KMS-11 (cell line): ENCODE measurements around the gene SPATS2L.

ENCODE experiments used
- H2AFZ ChIP-seq: fragments of 200-600 bp; sonication (generic); 2 replicates; pipeline ENCODE4 v1.6.1; 2016; ENCODE audit warnings: antibody characterized with exemption, mixed run types, low read depth
- H3K27ac ChIP-seq: fragments of 200-600 bp; sonication (generic); 2 replicates; pipeline ENCODE4 v1.6.1; 2016; ENCODE audit warnings: mild to moderate bottlenecking, mixed run types
- H3K27me3 ChIP-seq: fragments of 200-600 bp; sonication (generic); 2 replicates; pipeline ENCODE4 v1.6.1; 2017; ENCODE audit warnings: mild to moderate bottlenecking, low read depth, mixed run types, moderate library complexity; ENCODE audit not compliant: insufficient read depth
- H3K36me3 ChIP-seq: fragments of 200-600 bp; sonication (generic); 2 replicates; pipeline ENCODE4 v1.6.1; 2017; ENCODE audit warnings: mild to moderate bottlenecking, mixed run types; ENCODE audit not compliant: insufficient read depth
- H3K4me1 ChIP-seq: fragments of 200-600 bp; sonication (generic); 2 replicates; pipeline ENCODE4 v1.6.1; 2016; ENCODE audit warnings: mild to moderate bottlenecking, low read depth, mixed run types; ENCODE audit not compliant: poor library complexity, severe bottlenecking
- H3K4me2 ChIP-seq: fragments of 200-600 bp; sonication (generic); 2 replicates; pipeline ENCODE4 v1.7.0; 2016; ENCODE audit warnings: mild to moderate bottlenecking, mixed run types
- H3K4me3 ChIP-seq: fragments of 200-600 bp; sonication (generic); IDR thresholded peaks from 2 replicates; pipeline ENCODE4 v1.6.1; 2017; ENCODE audit warnings: low read depth, low read length, mixed read lengths; ENCODE audit not compliant: insufficient read depth
- H3K79me2 ChIP-seq: fragments of 200-600 bp; sonication (generic); 2 replicates; pipeline ENCODE4 v1.6.1; 2016; ENCODE audit warnings: low read depth, mixed run types; ENCODE audit not compliant: insufficient read depth
- H3K9ac ChIP-seq: fragments of 200-600 bp; sonication (generic); 2 replicates; pipeline ENCODE4 v1.6.1; 2016; ENCODE audit warnings: mild to moderate bottlenecking, mixed run types
- H4K20me1 ChIP-seq: fragments of 200-600 bp; sonication (generic); 2 replicates; pipeline ENCODE4 v1.6.1; 2016; ENCODE audit warnings: mild to moderate bottlenecking, mixed run types; ENCODE audit not compliant: insufficient read depth
- CTCF ChIP-seq: fragments of 200-600 bp; sonication (generic); conservative IDR thresholded peaks from 2 replicates; pipeline ENCODE4 v1.6.1; 2017; ENCODE audit warnings: low read depth, mild to moderate bottlenecking, antibody characterized with exemption, low read length, moderate library complexity, mixed read lengths

Gene SPATS2L

GRCh38 chr2:200318940-200319435 is 12.5 kb downstream of the SPATS2L start:
- Histone ChIP-seq H2AFZ (no peak overlapping the region), H3K4me2 (no peak overlapping the region), H3K9ac (no peak overlapping the region), H3K4me3 (no peak overlapping the region), H3K4me1 (peaks cover 3% of the 10 kb centered on the region), H3K27ac (no peak overlapping the region), H4K20me1 (no peaks in the 10 kb centered on the region), H3K36me3 (no peaks in the 10 kb centered on the region), H3K79me2 (no peaks in the 10 kb centered on the region; the same call in 1 of the 2 replicates), H3K27me3 (no peaks in the 10 kb centered on the region)
- TF ChIP-seq CTCF = no peak

DNA sequence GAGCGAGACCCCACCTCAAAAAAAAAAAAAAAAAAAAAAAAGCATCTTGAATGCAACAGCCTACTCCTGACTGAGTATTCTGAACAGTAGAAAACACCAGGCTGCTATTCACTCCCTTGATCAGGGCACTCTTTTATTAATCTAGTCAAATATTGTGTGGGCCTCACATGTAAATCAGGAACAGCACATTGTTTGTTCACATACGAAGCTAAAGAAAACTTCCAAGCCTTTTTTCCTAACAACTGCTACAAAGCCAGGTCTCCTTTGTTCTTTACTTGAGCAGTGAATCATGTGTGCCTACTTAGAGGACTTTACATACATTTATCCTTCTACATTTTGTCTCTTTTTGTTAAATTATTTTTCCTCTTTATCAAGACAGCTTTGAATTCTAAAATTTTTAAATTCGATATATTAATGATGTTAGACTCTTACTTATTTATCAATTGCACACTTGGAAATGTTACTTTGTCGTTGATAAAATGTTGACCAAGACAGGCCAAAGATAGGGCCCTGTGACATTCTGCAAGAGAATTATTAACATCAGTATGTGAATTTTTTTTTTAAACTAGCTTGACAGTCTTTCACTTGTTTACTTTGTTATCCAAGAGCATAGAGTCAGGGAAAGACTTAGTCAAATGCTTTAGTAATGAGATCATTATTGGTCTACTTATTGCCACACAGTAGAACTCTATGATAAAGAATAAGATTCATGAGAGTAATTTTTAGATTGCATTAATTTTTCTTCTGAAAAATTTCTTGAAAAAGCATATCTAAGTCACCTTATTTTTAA is 13.2 kb downstream of the SPATS2L start:
- H3K27ac ChIP-seq = no peak overlapping the region

GRCh38 chr2:200320344-200320743 is 13.9 kb downstream of the SPATS2L start:
- no peak for TF ChIP-seq CTCF
- peaks cover 3% of the 10 kb centered on the region for H3K4me1 ChIP-seq
- H3K9ac ChIP-seq = no peak overlapping the region
- no peak overlapping the region for H3K4me3 ChIP-seq
- H3K36me3 ChIP-seq = no peaks in the 10 kb centered on the region
- no peaks in the 10 kb centered on the region; the same call in 1 of the 2 replicates for H3K79me2 ChIP-seq
- no peak overlapping the region for H3K27ac ChIP-seq
- H3K27me3 ChIP-seq = no peaks in the 10 kb centered on the region
- H2AFZ ChIP-seq = no peak overlapping the region
- no peaks in the 10 kb centered on the region for H4K20me1 ChIP-seq
- H3K4me2 ChIP-seq = no peak overlapping the region

More for the DNA sequence above, 13.2 kb downstream of the SPATS2L start:
- H3K4me3 ChIP-seq = no peak overlapping the region
- no peaks in the 10 kb centered on the region for H3K36me3 ChIP-seq
- no peak overlapping the region for H3K4me2 ChIP-seq
- no peaks in the 10 kb centered on the region for H3K27me3 ChIP-seq
- H4K20me1 ChIP-seq = no peaks in the 10 kb centered on the region
- H3K4me1 ChIP-seq = peaks cover 3% of the 10 kb centered on the region
- TF ChIP-seq CTCF = no peak
- no peak overlapping the region for H2AFZ ChIP-seq
- no peak overlapping the region for H3K9ac ChIP-seq
- no peaks in the 10 kb centered on the region; the same call in 1 of the 2 replicates for H3K79me2 ChIP-seq

- no peaks in the 10 kb centered on the region for H3K27me3 ChIP-seq
- no peak overlapping the region for H3K4me2 ChIP-seq
- H3K36me3 ChIP-seq = no peaks in the 10 kb centered on the region
- no peak overlapping the region for H2AFZ ChIP-seq
- H3K9ac ChIP-seq = no peak overlapping the region
- H3K4me1 ChIP-seq = peaks cover 1% of the 10 kb centered on the region
- H4K20me1 ChIP-seq = no peaks in the 10 kb centered on the region
- H3K27ac ChIP-seq = no peak overlapping the region
- H3K79me2 ChIP-seq = no peaks in the 10 kb centered on the region; the same call in 1 of the 2 replicates
- no peak overlapping the region for H3K4me3 ChIP-seq
- no peak for TF ChIP-seq CTCF
Observed at GRCh38 chr2:200320991-200321390, 14.5 kb downstream of the SPATS2L start.
